Mucosa of stomach (tissue), 1 donor: ENCODE measurements around the gene WDR49.

Experiments
- H3K27me3 ChIP-seq: one replicate; pipeline ENCODE4 v1.7.0; 2013; ENCODE audit warnings: mild to moderate bottlenecking, low read length; ENCODE audit not compliant: control insufficient read depth, insufficient read depth
- H3K36me3 ChIP-seq: one replicate; pipeline ENCODE4 v1.7.0; 2013; ENCODE audit warnings: low read length; ENCODE audit not compliant: control insufficient read depth, insufficient read depth
- H3K4me1 ChIP-seq: one replicate; pipeline ENCODE4 v1.7.0; 2013; ENCODE audit warnings: mild to moderate bottlenecking, low read length; ENCODE audit not compliant: control insufficient read depth, insufficient read depth
- H3K4me3 ChIP-seq: one replicate; pipeline ENCODE4 v1.7.0; 2013; ENCODE audit warnings: low read length
- H3K9ac ChIP-seq: one replicate; pipeline ENCODE4 v1.7.0; 2013; ENCODE audit warnings: mild to moderate bottlenecking, low read length, moderate library complexity
- H3K9me3 ChIP-seq: one replicate; pipeline ENCODE4 v1.7.0; 2013; ENCODE audit warnings: mild to moderate bottlenecking, low read length, moderate library complexity; ENCODE audit not compliant: control insufficient read depth
- donor health status: Pancreatic carcinoma.

The WDR49 gene

DNA sequence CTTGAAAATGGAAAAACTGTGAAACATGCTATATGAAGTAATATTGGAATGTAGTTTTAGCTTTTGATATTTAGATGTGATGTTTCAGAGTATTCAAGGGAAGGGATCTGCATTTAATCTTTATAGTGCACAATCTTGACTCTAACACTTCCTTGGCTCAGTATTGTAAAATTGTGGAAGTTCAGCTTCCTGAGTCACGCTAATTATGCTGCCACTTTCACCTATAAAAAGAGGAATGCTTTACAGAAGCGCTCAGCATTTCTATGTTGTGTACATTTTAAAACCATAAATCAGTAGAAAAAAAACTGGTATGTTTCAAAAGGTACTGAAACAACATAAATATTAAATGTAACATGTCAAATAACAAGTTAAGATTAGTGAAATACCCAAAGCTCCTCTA lies 212.5 kb downstream of the WDR49 start:
- H3K36me3 ChIP-seq: no peaks in the 10 kb centered on the region
- H3K4me1 ChIP-seq: no peaks in the 10 kb centered on the region
- no peak overlapping the region for H3K9ac ChIP-seq
- no peaks in the 10 kb centered on the region for H3K27me3 ChIP-seq
- no peak overlapping the region for H3K4me3 ChIP-seq
- H3K9me3 ChIP-seq: no peaks in the 10 kb centered on the region

DNA sequence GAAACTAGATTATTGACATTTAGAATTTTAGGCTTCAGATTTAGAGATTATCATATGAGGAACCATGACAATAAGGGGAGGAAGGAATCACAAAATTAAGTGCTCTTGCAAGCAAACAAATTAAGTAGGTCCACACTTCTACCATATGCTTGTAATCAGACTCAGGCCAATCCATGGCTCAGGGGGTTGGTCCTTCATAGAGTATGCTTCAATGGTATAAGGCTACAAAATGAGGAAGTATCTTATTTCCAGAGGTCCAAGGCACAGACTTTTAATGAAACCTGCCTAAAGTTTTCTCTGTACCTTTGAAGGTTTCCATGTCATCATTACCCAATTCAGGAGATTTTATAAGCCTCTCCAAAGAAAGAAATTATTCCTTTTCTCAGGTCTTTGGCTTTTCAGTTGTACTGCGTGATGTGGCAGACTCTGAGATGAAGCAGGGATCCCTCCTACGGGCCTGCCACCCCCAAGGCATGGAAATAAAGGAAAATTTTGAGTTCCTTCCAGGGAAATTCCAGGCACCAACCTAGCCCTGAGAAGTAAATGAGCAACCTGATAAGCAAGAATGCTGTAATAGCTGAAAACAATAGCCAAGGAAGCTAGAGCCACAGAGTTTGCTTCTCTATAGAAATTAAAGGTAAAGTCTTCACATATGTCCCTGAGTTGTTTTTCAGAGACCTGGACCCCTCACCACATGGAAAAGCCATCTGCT lies 216.2 kb downstream of the WDR49 start:
- H3K9me3 ChIP-seq: no peaks in the 10 kb centered on the region
- no peak overlapping the region for H3K9ac ChIP-seq
- no peak overlapping the region for H3K4me3 ChIP-seq
- H3K36me3 ChIP-seq: no peaks in the 10 kb centered on the region
- H3K27me3 ChIP-seq: no peaks in the 10 kb centered on the region
- H3K4me1 ChIP-seq: no peaks in the 10 kb centered on the region
